OCI-LY7 (cell line): ENCODE data around the gene ARHGAP24.

Source experiments
- CTCF ChIP-seq: fragments of 200-600 bp; sonication (generic); conservative IDR thresholded peaks from 2 replicates; pipeline ENCODE4 v1.5.1; 2014; ENCODE audit warnings: mild to moderate bottlenecking, antibody characterized with exemption, low read length, moderate library complexity, mixed read lengths
- EZH2phosphoT487 ChIP-seq: fragments of 200-600 bp; sonication (generic); IDR thresholded peaks from 2 replicates; pipeline ENCODE4 v1.6.1; 2018; ENCODE audit warnings: low read depth, borderline replicate concordance, mild to moderate bottlenecking, mixed run types, antibody characterized with exemption, low read length, moderate library complexity, mixed read lengths

- no peak for TF ChIP-seq CTCF
- TF ChIP-seq EZH2phosphoT487 = no peak
Measured at GRCh38 chr4:85740431-85740861, 265.5 kb downstream of the ARHGAP24 start.
